ENCODE results near the gene GNPTAB. TPM values are rescaled to one million over a fixed set of nuclear protein-coding genes. Genes with fewer than 3 reads are reported as not detected.

The GNPTAB gene
- total RNA-seq, 2 donors from 2014 or later, result 15.5 to 27.2 TPM

DNA sequence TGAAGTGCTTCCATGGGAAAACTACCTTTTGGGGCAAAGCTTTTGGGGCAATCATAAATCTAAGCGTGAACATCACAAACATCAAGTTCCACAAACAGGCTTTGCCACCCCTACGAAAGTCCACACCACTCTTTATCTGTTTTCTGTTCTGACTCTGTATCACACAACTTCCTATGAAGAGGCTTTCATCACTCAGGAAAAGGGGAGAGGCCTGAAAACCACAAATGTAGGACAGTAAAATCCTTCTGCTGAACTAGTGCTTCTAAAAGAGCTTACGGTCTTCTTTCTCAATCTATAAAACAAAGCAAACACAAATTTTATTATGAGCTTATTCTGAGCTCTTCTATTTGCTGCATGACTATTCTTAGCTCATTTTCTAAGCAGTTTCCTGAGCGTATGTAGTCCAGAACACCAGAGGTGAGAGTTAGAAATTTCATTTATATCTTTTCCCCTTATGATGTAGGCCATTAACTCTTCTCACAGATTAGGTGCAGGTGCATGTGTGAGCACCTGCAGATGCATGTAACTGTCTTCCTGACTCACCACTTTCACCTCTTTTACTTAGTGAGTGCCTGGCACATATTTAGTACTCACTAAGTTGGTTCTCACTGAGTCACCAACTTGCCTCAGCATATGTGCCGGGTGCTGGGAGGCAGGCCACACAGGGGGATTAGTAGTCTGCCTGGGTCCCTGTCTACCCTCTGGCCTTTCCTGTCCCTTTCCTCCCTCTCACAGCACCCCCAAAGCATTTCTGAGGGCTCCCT lies 58.6 kb downstream of the GNPTAB start:
- WGBS, 2 donors, result 78% methylated on average over 5 of the region's 5 CpGs
- no peak overlapping the region for H3K4me3 ChIP-seq
- ATAC-seq (no peak), DNase-seq (no peak)
- no peaks in the 10 kb centered on the region for H3K9me3 ChIP-seq
- no peak overlapping the region for H3K27ac ChIP-seq
- H3K27me3 ChIP-seq, result no peaks in the 10 kb centered on the region
- peaks cover 0 to 2% of the 10 kb centered on the region in 2 donors for H3K36me3 ChIP-seq (replicated peaks in 1 of 2; ENCODE audit: insufficient read depth in 1 of 2, low read depth in 2 of 2)
- TF ChIP-seq, protein P1, sequence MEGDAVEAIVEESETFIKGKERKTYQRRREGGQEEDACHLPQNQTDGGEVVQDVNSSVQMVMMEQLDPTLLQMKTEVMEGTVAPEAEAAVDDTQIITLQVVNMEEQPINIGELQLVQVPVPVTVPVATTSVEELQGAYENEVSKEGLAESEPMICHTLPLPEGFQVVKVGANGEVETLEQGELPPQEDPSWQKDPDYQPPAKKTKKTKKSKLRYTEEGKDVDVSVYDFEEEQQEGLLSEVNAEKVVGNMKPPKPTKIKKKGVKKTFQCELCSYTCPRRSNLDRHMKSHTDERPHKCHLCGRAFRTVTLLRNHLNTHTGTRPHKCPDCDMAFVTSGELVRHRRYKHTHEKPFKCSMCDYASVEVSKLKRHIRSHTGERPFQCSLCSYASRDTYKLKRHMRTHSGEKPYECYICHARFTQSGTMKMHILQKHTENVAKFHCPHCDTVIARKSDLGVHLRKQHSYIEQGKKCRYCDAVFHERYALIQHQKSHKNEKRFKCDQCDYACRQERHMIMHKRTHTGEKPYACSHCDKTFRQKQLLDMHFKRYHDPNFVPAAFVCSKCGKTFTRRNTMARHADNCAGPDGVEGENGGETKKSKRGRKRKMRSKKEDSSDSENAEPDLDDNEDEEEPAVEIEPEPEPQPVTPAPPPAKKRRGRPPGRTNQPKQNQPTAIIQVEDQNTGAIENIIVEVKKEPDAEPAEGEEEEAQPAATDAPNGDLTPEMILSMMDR (IDR thresholded peaks at IDR 0.05), result no peak
- TF ChIP-seq POLR2A (IDR thresholded peaks at IDR 0.05), result no peak
- intact Hi-C loops (cut with DNase I), result no loop called here
- H3K4me1 ChIP-seq, result no peaks in the 10 kb centered on the region

- intact Hi-C loops (cut with DNase I), result no loop called here
- ATAC-seq, result no peak
- H3K9me3 ChIP-seq, result no peaks in the 10 kb centered on the region
- TF ChIP-seq, protein P1 (IDR thresholded peaks at IDR 0.05), result no peak
- no peak for TF ChIP-seq POLR2A (IDR thresholded peaks at IDR 0.05)
- DNase-seq, result no peak
- 64 to 73% methylated on average over 5 of the region's 5 CpGs for WGBS, 2 donors
- no peaks in the 10 kb centered on the region for H3K4me1 ChIP-seq
- no peak overlapping the region for H3K27ac ChIP-seq
- no peaks in the 10 kb centered on the region for H3K27me3 ChIP-seq
- no peaks in the 10 kb centered on the region for H3K36me3 ChIP-seq (replicated peaks in 1 of 2; ENCODE audit: insufficient read depth in 1 of 2, low read depth in 2 of 2)
- no peak overlapping the region for H3K4me3 ChIP-seq
Measured at GRCh38 chr12:101769865-101770264, 60.9 kb downstream of the GNPTAB start.

DNA sequence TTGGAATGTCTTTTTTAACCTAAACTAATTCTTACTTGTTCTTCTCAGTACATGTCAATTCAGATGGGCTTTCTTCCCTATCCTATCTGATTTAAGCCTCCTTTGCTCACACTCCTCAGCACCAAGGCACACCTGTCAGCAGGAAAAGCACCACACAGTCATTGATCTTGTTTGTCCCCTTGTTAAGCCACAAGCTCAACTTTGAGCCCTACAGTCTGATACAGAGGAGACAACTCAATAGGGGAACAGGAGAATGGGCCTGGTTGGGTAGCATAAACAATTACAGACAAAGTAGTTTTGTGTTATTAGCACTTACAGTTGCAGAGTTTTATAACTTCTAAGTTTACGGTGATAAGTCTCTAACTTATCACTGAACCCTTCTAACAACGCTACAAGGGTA lies 62.0 kb downstream of the GNPTAB start:
- no peak for ATAC-seq
- H3K4me3 ChIP-seq, result no peak overlapping the region
- H3K4me1 ChIP-seq, result no peaks in the 10 kb centered on the region
- no peaks in the 10 kb centered on the region for H3K36me3 ChIP-seq (replicated peaks in 1 of 2; ENCODE audit: insufficient read depth in 1 of 2, low read depth in 2 of 2)
- no peak for DNase-seq
- TF ChIP-seq, protein P1 (IDR thresholded peaks at IDR 0.05), result no peak
- TF ChIP-seq POLR2A (IDR thresholded peaks at IDR 0.05), result no peak
- 26 to 44% methylated on average over 2 of the region's 2 CpGs for WGBS, 2 donors
- intact Hi-C loops (cut with DNase I), result no loop called here
- no peak overlapping the region for H3K27ac ChIP-seq
- no peaks in the 10 kb centered on the region for H3K9me3 ChIP-seq
- H3K27me3 ChIP-seq, result no peaks in the 10 kb centered on the region

GRCh38 chr12:101767537-101767936 lies 63.2 kb downstream of the GNPTAB start:
- Histone ChIP-seq H3K4me1 (no peaks in the 10 kb centered on the region), H3K4me3 (no peak overlapping the region), H3K27me3 (no peaks in the 10 kb centered on the region), H3K9me3 (no peaks in the 10 kb centered on the region), H3K27ac (no peak overlapping the region), H3K36me3 (replicated peaks in 1 of 2; ENCODE audit: insufficient read depth in 1 of 2, low read depth in 2 of 2) (no peaks in the 10 kb centered on the region)
- WGBS, 2 donors, result 73 to 92% methylated on average over 1 of the region's 1 CpG
- DNase-seq (no peak), ATAC-seq (no peak)
- no peak for TF ChIP-seq POLR2A (IDR thresholded peaks at IDR 0.05)
- TF ChIP-seq, protein P1 (IDR thresholded peaks at IDR 0.05), result no peak
- intact Hi-C loops (cut with DNase I), result no loop called here
